ENCODE measurements around the gene GNAT2.

DNA sequence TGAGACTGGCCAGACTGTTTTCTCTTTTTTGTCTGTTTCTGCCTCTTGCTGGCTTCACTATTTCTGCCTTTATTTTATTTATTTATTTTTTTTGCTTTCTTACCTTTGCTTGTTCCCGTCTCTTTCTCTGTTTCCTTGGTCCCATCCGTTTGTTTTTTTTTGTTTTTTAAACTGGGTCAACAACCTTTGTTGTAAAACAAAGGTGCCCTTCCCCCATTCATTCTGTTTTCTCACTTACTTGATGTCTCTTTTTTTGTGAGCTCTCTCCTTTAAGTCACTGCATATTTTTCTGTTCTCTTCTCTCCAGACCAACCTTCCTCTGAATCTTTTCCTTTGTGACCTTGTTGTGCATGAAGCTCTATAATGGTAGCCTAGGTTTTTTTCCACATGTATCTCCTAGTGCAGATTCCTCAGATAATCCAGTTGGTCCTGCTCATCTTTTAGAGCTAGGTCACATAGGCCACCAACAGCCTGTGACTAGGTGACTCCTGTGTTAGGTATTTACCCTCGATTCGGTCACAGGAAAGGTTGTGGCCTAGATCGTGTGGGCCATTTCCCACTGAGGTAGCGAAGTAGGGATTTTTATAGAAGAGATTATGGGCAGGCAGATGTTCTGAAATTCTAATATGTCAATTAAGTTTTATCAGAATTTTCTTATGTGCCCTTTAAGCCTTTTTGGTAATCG is 55.1 kb downstream of the GNAT2 start:
- TF ChIP-seq CTCF (IDR thresholded peaks at IDR 0.05 in 8 of 11, conservative IDR thresholded peaks at IDR 0.05 in 3 of 11) (no peak), POLR2AphosphoS5 (IDR thresholded peaks at IDR 0.05) (no peak), POLR2A (IDR thresholded peaks at IDR 0.05) (no peak)
